Measurements from ENCODE around the gene FLT3LG.

DNA sequence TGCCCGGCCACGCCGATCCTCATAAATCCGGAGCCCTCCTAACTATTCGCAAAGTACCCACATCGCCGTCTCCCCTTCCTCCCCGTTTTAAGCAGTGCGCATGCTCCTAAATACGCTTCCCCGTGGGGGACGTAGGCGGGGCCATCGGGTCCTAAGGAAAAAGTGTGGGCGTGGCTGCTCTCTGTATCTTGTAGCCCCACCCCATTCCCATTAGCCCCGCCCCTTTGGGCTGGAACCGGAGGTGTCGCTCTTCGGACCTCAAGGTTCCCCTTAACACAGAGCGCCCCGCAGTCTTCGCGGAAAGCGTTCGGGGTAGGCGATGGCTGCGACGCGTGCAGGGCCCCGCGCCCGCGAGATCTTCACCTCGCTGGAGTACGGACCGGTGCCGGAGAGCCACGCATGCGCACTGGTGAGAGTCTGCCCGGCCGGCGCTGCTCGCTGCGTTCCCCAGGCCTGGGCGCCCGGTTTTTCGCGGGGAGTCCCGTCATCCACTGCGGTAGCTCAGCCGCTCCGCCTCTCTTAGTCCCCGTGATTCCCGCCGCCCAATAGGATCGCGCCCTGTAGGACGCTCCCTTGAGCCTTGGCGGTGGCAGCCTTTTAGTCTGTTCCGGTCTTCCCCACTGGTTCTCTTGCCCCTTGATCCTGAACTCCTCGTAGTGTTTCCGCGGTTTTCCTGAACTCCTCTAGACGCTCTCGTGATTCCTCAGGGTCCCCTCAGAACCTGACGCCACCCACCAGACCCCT, 20.8 kb upstream of the FLT3LG start, which contains the start of gene ALDH16A1:
- TF ChIP-seq, protein P1, sequence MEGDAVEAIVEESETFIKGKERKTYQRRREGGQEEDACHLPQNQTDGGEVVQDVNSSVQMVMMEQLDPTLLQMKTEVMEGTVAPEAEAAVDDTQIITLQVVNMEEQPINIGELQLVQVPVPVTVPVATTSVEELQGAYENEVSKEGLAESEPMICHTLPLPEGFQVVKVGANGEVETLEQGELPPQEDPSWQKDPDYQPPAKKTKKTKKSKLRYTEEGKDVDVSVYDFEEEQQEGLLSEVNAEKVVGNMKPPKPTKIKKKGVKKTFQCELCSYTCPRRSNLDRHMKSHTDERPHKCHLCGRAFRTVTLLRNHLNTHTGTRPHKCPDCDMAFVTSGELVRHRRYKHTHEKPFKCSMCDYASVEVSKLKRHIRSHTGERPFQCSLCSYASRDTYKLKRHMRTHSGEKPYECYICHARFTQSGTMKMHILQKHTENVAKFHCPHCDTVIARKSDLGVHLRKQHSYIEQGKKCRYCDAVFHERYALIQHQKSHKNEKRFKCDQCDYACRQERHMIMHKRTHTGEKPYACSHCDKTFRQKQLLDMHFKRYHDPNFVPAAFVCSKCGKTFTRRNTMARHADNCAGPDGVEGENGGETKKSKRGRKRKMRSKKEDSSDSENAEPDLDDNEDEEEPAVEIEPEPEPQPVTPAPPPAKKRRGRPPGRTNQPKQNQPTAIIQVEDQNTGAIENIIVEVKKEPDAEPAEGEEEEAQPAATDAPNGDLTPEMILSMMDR (IDR thresholded peaks at IDR 0.05): no peak
- TF ChIP-seq POLR2A (IDR thresholded peaks at IDR 0.05) (peak in 1 of 2 donors; percentile 81), POLR2AphosphoS5 (IDR thresholded peaks at IDR 0.05; ENCODE audit: insufficient read depth in 1 of 2, low read depth in 1 of 2) (peak; percentile 90 to 91)

Data from vagina (tissue), 2 donors.